Stomach (tissue), 9 donors: ENCODE data around the gene KRTAP12-2. TPM values are rescaled to one million over a fixed set of nuclear protein-coding genes. Genes with fewer than 3 reads are reported as not detected.

Experiments
- DNase-seq, 2 donors: peaks; one replicate each; pipeline versions ENCODE4 v3.0.0 to v3.0.0-alpha.2; 2013 to 2019
- H3K27ac ChIP-seq, 5 donors: fragments of 200-600 bp in 4 of 5; sonication (generic) in 4 of 5; one replicate each; pipeline ENCODE4 v1.5.1; 2013 to 2019; ENCODE audit warnings: mild to moderate bottlenecking in 1 of 5, moderate library complexity in 1 of 5
- H3K27me3 ChIP-seq, 3 donors: fragments of 200-600 bp; sonication (generic); one replicate each; pipeline ENCODE4 v1.5.1; 2017 to 2019; ENCODE audit warnings: mixed run types in 1 of 3
- H3K36me3 ChIP-seq, 4 donors: fragments of 200-600 bp; sonication (generic); 1 replicate in 3 of 4; 2 replicates in 1 of 4; pipeline ENCODE4 v1.5.1; 2016 to 2019
- H3K4me1 ChIP-seq, 4 donors: fragments of 200-600 bp; sonication (generic); one replicate each; pipeline ENCODE4 v1.5.1; 2016 to 2019
- H3K4me3 ChIP-seq, 4 donors: fragments of 200-600 bp; sonication (generic) in 3 of 4; one replicate each; pipeline ENCODE4 v1.5.1; 2016 to 2019; ENCODE audit warnings: mild to moderate bottlenecking in 1 of 4
- H3K9me3 ChIP-seq, 4 donors: fragments of 200-600 bp; sonication (generic); one replicate each; pipeline ENCODE4 v1.5.1; 2016 to 2019
- CTCF ChIP-seq, 7 experiments: fragments of 450-650 bp in 4 of 7; fragments of 200-600 bp in 3 of 7; sonication (generic) in 3 of 7; IDR thresholded peaks; one replicate each; pipeline ENCODE4 v1.5.1; 2016 to 2019; ENCODE audit warnings: antibody characterized with exemption in 7 of 7, control low read depth in 2 of 7, mild to moderate bottlenecking in 1 of 7
- EP300 ChIP-seq: sonication (generic); formaldehyde crosslinking; IDR thresholded peaks from one replicate; pipeline ENCODE4 v1.6.1; 2017; ENCODE audit warnings: antibody characterized with exemption
- POLR2A ChIP-seq, 4 donors: fragments of 450-650 bp; IDR thresholded peaks; one replicate each; pipeline ENCODE4 v1.6.1; 2016; ENCODE audit warnings: antibody characterized with exemption in 4 of 4, control low read depth in 2 of 4, mild to moderate bottlenecking in 1 of 4, moderate library complexity in 1 of 4
- POLR2AphosphoS5 ChIP-seq, 3 donors: sonication (generic); formaldehyde crosslinking; IDR thresholded peaks; one replicate each; pipeline ENCODE4 v1.6.1; 2016; ENCODE audit warnings: antibody characterized with exemption in 3 of 3
- WGBS, 5 donors: extraction: QIAGEN DNeasy Blood & Tissue Kit in 3 of 5; methylation state at CpG; one replicate each; pipeline versions ENCODE4 v1.1.5 to v1.1.7; 2013 to 2018; 5-methylcytosine and 5-hydroxymethylcytosine counted together
- intact Hi-C: fragments of 100-400 bp; cut with DNase I; formaldehyde crosslinking; loops from one replicate; pipeline ENCODE4 v1.15.1; 2023; ENCODE audit warnings: low total_unique reads
- polyA plus RNA-seq, 3 donors: library from polyadenylated mRNA; stranded (reverse); fragments of 200-250 nt; gene quantifications; one replicate each; pipeline ENCODE4 v1.2.3, GENCODE V29; 2013
- total RNA-seq, 5 donors: library from RNA; depleted of rRNA; stranded (reverse); fragments of >200 nt; gene quantifications; one replicate each; pipeline versions ENCODE4 v1.1.0 to v1.2.3, GENCODE V29; 2014 to 2016
- donor health status: healthy with polysubstance abuse.
- donor health status: Bipolar disorder and iron deficiency.
- donor health status: healthy.

Gene KRTAP12-2
- total and polyA plus RNA-seq, 8 donors: not detected

GRCh38 chr21:44712203-44713028 is 45.7 kb upstream of the KRTAP12-2 start:
- WGBS, 5 donors: 13 to 24% (median 21%) methylated on average over 16 to 22 of the region's 22 CpGs
- Histone ChIP-seq H3K9me3 (no peaks in the 10 kb centered on the region), H3K4me1 (peaks cover 5 to 38% (median 14%) of the 10 kb centered on the region in 4 donors), H3K4me3 (no peak overlapping the region), H3K36me3 (no peaks in the 10 kb centered on the region), H3K27ac (no peak overlapping the region), H3K27me3 (peaks cover 19 to 89% (median 69%) of the 10 kb centered on the region in 3 donors)
- DNase-seq: no peak
- TF ChIP-seq CTCF (IDR thresholded peaks at IDR 0.05) (no peak), POLR2AphosphoS5 (IDR thresholded peaks at IDR 0.05) (no peak), EP300 (no peak), POLR2A (IDR thresholded peaks at IDR 0.05) (no peak)
- intact Hi-C loops: no loop called here

DNA sequence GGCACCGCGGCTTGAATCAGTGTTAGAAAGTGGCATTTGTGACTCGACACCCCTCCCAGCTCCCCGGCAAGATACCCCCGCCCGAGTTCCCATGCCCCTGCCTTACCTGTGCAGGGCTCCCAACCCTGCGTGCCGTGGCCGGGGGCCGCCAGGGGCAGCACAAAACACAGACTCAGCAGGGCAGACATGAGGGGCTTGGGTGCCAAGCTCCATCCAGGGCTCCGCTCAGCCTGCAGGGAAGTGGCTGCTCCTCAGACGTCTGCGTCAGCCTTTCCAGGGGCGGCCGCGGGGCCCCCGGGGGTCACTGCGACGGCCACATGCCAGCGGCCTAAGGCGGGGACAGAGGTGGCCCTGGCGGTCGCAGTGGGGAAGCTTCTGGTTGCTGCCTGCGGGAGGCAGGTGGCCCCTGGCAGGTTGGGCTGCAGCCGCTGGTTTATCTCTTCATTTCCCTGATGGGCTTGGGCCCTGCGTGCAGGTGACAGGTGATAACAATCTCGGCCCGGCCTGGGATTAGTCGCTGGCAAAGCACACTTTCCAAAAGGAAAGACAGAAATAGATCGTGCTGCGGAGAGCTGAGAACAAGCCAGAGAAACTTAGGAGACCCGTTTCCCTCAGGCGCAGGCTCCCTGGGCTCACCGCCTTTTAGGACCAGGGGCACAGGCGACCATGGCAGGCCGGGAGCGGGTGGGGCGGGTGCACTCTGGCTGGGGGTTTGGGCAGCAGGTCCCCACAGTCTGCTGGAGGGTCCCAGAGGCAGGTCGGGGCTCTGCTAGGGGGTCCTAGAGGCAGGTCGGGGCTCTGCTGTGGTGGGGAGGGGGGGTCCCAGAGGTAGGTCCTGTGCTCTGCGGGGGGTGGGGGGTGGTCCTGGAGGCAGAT is 44.8 kb upstream of the KRTAP12-2 start, which contains the start of gene TSPEAR:
Gene TSPEAR (minus strand): TSS at position 246 of the 876 bp plus-strand sequence. CDS start 58 bp downstream, at position 188.
- intact Hi-C loops: no loop called here
- peak within 1 kb of the TSS in 2 of 4 donors; percentile 5 to 19 for H3K4me3 ChIP-seq
- 1 to 3% (median 2%) methylated on average over 23 to 41 of the region's 41 CpGs for WGBS, 5 donors
- TF ChIP-seq EP300 (no peak), POLR2A (IDR thresholded peaks at IDR 0.05) (no peak), POLR2AphosphoS5 (IDR thresholded peaks at IDR 0.05) (no peak)
- no peaks in the 10 kb centered on the region for H3K36me3 ChIP-seq
- H3K9me3 ChIP-seq: peaks cover 0 to 2% (median under 1%) of the 10 kb centered on the region in 4 donors
- no peak within 1 kb of the TSS for H3K27ac ChIP-seq
- peaks cover 27 to 98% (median 77%) of the 10 kb centered on the region in 3 donors for H3K27me3 ChIP-seq
- peak in 1 of 2 donors; percentile 52 for DNase-seq
- peaks cover 5 to 40% (median 14%) of the 10 kb centered on the region in 4 donors for H3K4me1 ChIP-seq

- Histone ChIP-seq H3K4me3 (peak overlapping the region in 1 of 4 donors; percentile 19), H3K27me3 (peaks cover 29 to 99% (median 84%) of the 10 kb centered on the region in 3 donors), H3K4me1 (peaks cover 5 to 40% (median 14%) of the 10 kb centered on the region in 4 donors), H3K36me3 (no peaks in the 10 kb centered on the region), H3K27ac (no peak overlapping the region), H3K9me3 (peaks cover 0 to 9% (median 7%) of the 10 kb centered on the region in 4 donors)
- peak in 1 of 2 donors; percentile 55 for DNase-seq
- intact Hi-C loops: no loop called here
- TF ChIP-seq POLR2A (IDR thresholded peaks at IDR 0.05) (no peak), POLR2AphosphoS5 (IDR thresholded peaks at IDR 0.05) (no peak), EP300 (no peak), CTCF (IDR thresholded peaks at IDR 0.05) (no peak)
- WGBS, 5 donors: 5 to 7% (median 6%) methylated on average over 17 to 20 of the region's 20 CpGs
These were observed 44.1 kb upstream of the KRTAP12-2 start for GRCh38 chr21:44710756-44711326.

DNA sequence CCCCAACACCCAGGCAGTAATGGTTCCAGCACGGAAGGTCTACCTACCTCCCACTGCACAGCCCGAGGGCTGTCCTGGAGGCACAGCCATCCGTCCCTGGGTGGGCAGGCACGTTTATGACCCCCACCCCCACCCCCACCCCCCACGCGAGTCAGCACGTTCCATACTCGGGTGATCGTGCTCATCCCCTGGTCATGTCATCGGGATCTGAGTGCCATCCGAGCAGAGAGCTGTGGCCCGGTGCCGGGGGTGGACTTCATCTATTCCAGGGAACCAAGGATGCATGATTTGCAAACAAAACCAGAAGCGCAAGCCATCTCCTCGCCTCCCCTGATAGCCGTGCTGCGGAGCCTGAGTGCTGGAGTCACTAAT is 43.6 kb upstream of the KRTAP12-2 start:
- WGBS, 5 donors: 0 to 6% (median 3%) methylated on average over 2 to 17 of the region's 17 CpGs
- Histone ChIP-seq H3K27me3 (peaks cover 29 to 99% (median 87%) of the 10 kb centered on the region in 3 donors), H3K9me3 (peaks cover 0 to 12% (median 9%) of the 10 kb centered on the region in 4 donors), H3K27ac (no peak overlapping the region), H3K36me3 (no peaks in the 10 kb centered on the region), H3K4me3 (no peak overlapping the region), H3K4me1 (peaks cover 5 to 40% (median 14%) of the 10 kb centered on the region in 4 donors)
- TF ChIP-seq POLR2AphosphoS5 (IDR thresholded peaks at IDR 0.05) (no peak), CTCF (IDR thresholded peaks at IDR 0.05) (no peak), POLR2A (IDR thresholded peaks at IDR 0.05) (no peak), EP300 (no peak)
- intact Hi-C loops: no loop called here
- DNase-seq: no peak
